IMR-90 (cell line): ENCODE measurements around the gene LHFPL3. TPM values are rescaled to one million over a fixed set of nuclear protein-coding genes. Genes with fewer than 3 reads are reported as not detected.

ENCODE experiments used
- ATAC-seq: fragments of 200-7000 bp; cut with Tn5 transposase; 2 replicates; pipeline ENCODE4 v1.9.1; 2020; ENCODE audit warnings: low read depth, mild to moderate bottlenecking, moderate library complexity
- BruUV-seq: library from RNA; stranded (reverse); fragments of 400-500 nt; replicated peaks from 2 replicates; lab custom pipeline; 2021; lab: Mats Ljungman, UMichigan
- CTCF ChIA-PET: fragments of 300-600 bp; formaldehyde crosslinking; extraction: SDS; loops from one replicate; lab custom pipeline; 2021; ENCODE audit warnings: antibody characterized with exemption; lab: Yijun Ruan, JAX
- POLR2A ChIA-PET: fragments of 300-600 bp; sonication (Branson Sonifier 250); formaldehyde crosslinking; loops from one replicate; lab custom pipeline; 2022; ENCODE audit warnings: antibody characterized with exemption; ENCODE audit not compliant: unreplicated experiment; lab: Charles Lee
- DNase-seq: peaks from one replicate; pipeline ENCODE4 v3.0.0; 2013
- H2AFZ ChIP-seq: replicated peaks from 2 replicates; pipeline ENCODE3; 2013; ENCODE audit warnings: low read length, mild to moderate bottlenecking; ENCODE audit not compliant: poor library complexity
- H2AK5ac ChIP-seq: 2 replicates; pipeline ENCODE4 v1.6.1; 2013; ENCODE audit warnings: low read depth, low read length, inconsistent platforms
- H2AK9ac ChIP-seq: replicated peaks from 2 replicates; pipeline ENCODE3; 2013; ENCODE audit warnings: mild to moderate bottlenecking, low read depth, low read length, moderate library complexity; ENCODE audit not compliant: poor library complexity
- H2BK120ac ChIP-seq: 2 replicates; pipeline ENCODE4 v1.6.1; 2013; ENCODE audit warnings: low read depth, low read length, inconsistent platforms
- H2BK15ac ChIP-seq: 3 replicates; pipeline ENCODE4 v1.6.1; 2013; ENCODE audit warnings: low read depth, low read length, inconsistent platforms
- H2BK20ac ChIP-seq: 2 replicates; pipeline ENCODE4 v1.6.1; 2013; ENCODE audit warnings: low read depth, mild to moderate bottlenecking, inconsistent platforms, low read length, moderate library complexity
- H2BK5ac ChIP-seq: 2 replicates; pipeline ENCODE4 v1.6.1; 2013; ENCODE audit warnings: mild to moderate bottlenecking, low read depth, low read length, inconsistent platforms; ENCODE audit not compliant: poor library complexity, severe bottlenecking
- H3K14ac ChIP-seq: replicated peaks from 2 replicates; pipeline ENCODE4 v1.6.1; 2013; ENCODE audit warnings: low read depth, low read length, inconsistent platforms
- H3K18ac ChIP-seq: 2 replicates; pipeline ENCODE4 v1.6.1; 2013; ENCODE audit warnings: low read depth, low read length, control low read depth
- H3K23ac ChIP-seq: 2 replicates; pipeline ENCODE4 v1.6.1; 2013; ENCODE audit warnings: low read depth, low read length, inconsistent platforms
- H3K27ac ChIP-seq: 2 replicates; pipeline ENCODE4 v1.5.1; 2013; ENCODE audit warnings: mild to moderate bottlenecking, control low read depth, low read length; ENCODE audit not compliant: insufficient read depth
- H3K27me3 ChIP-seq: 2 replicates; pipeline ENCODE4 v1.6.1; 2013; ENCODE audit warnings: low read length; ENCODE audit not compliant: control insufficient read depth, insufficient read depth
- H3K36me3 ChIP-seq: 2 replicates; pipeline ENCODE4 v1.6.1; 2013; ENCODE audit warnings: low read length, mixed read lengths; ENCODE audit not compliant: control insufficient read depth, insufficient read depth
- H3K4ac ChIP-seq: 2 replicates; pipeline ENCODE4 v1.6.1; 2013; ENCODE audit warnings: low read depth, low read length, inconsistent platforms
- H3K4me1 ChIP-seq: 2 replicates; pipeline ENCODE4 v1.6.1; 2013; ENCODE audit warnings: low read length, mixed read lengths; ENCODE audit not compliant: control insufficient read depth, insufficient read depth
- H3K4me2 ChIP-seq: 2 replicates; pipeline ENCODE4 v1.6.1; 2013; ENCODE audit warnings: low read depth, mild to moderate bottlenecking, control low read depth, low read length, moderate library complexity
- H3K4me3 ChIP-seq: 2 replicates; pipeline ENCODE4 v1.5.1; 2013; ENCODE audit warnings: low read depth, mild to moderate bottlenecking, control low read depth, low read length, moderate library complexity; ENCODE audit not compliant: insufficient read depth
- H3K56ac ChIP-seq: 2 replicates; pipeline ENCODE4 v1.6.1; 2013; ENCODE audit warnings: low read length, inconsistent platforms; ENCODE audit not compliant: insufficient read depth; ENCODE audit errors: extremely low read depth
- H3K79me1 ChIP-seq, 2 experiments: 2 replicates each; pipeline ENCODE4 v1.6.1; 2013; ENCODE audit warnings: low read length in 2 of 2, inconsistent platforms in 1 of 2, low read depth in 1 of 2
- H3K9ac ChIP-seq: 2 replicates; pipeline ENCODE4 v1.6.1; 2013; ENCODE audit warnings: low read depth, low read length, control low read depth
- H3K9me1 ChIP-seq: 2 replicates; pipeline ENCODE4 v1.6.1; 2013; ENCODE audit warnings: low read length, inconsistent platforms; ENCODE audit not compliant: insufficient read depth
- H3K9me3 ChIP-seq: 2 replicates; pipeline ENCODE4 v1.6.1; 2013; ENCODE audit warnings: low read length; ENCODE audit not compliant: control insufficient read depth, insufficient read depth
- H4K20me1 ChIP-seq: 2 replicates; pipeline ENCODE4 v1.6.1; 2013; ENCODE audit warnings: low read length, inconsistent platforms; ENCODE audit not compliant: insufficient read depth
- H4K5ac ChIP-seq: 2 replicates; pipeline ENCODE4 v1.6.1; 2013; ENCODE audit warnings: mild to moderate bottlenecking, low read depth, low read length, control low read depth
- H4K8ac ChIP-seq, 2 experiments: 2 replicates each; pipeline ENCODE4 v1.6.1; 2013; ENCODE audit warnings: low read depth in 2 of 2, low read length in 2 of 2, control low read depth in 1 of 2, inconsistent platforms in 1 of 2
- H4K91ac ChIP-seq: 2 replicates; pipeline ENCODE4 v1.6.1; 2013; ENCODE audit warnings: low read depth, low read length, inconsistent platforms; ENCODE audit not compliant: insufficient read depth
- CEBPB ChIP-seq: IDR thresholded peaks from 2 replicates; pipeline ENCODE4 v1.6.1; 2012; ENCODE audit warnings: low read depth, low read length, improper control_type of control experiment
- POLR2A ChIP-seq: IDR thresholded peaks from 2 replicates; pipeline ENCODE4 v1.6.1; 2012; ENCODE audit warnings: mild to moderate bottlenecking, low read depth, low read length
- WGBS, 2 experiments: methylation state at CpG; one replicate each; pipeline versions ENCODE4 v1.1.5 to v1.1.7; 2013; ENCODE audit warnings: missing lambda C conversion rate in 2 of 2; ENCODE audit not compliant: insufficient read length in 1 of 2; ENCODE audit errors: extremely low coverage in 2 of 2; 5-methylcytosine and 5-hydroxymethylcytosine counted together
- dilution Hi-C: fragments of 300-500 bp; cut with HindIII; formaldehyde crosslinking; loops from one replicate; pipeline ENCODE4 v1.14.3; 2018; ENCODE audit warnings: low sequenced_read_pairs; ENCODE audit not compliant: unreplicated experiment
- in situ Hi-C: fragments of 300-500 bp; cut with MboI; formaldehyde crosslinking; loops from 3 replicates; pipeline ENCODE4 v1.14.3; 2019; ENCODE audit warnings: low sequenced_read_pairs, inconsistent platforms, mixed read lengths
- intact Hi-C: fragments of 100-400 bp; cut with micrococcal nuclease; formaldehyde crosslinking; loops from 2 replicates; pipeline ENCODE4 v1.10.0; 2022
- polyA plus RNA-seq, 3 experiments: library from polyadenylated mRNA; depleted of rRNA; stranded (reverse); fragments of >200 nt; gene quantifications; 2 replicates each; pipeline ENCODE4 v1.2.3, GENCODE V29; 2012; ENCODE audit warnings: low replicate concordance in 1 of 3
- total RNA-seq: library from RNA; depleted of rRNA; stranded (reverse); fragments of >200 nt; gene quantifications from 2 replicates; pipeline ENCODE4 v1.2.3, GENCODE V29; 2012

LHFPL3 gene
- total and polyA plus RNA-seq, 2 of the 4 experiments (the other 2 are of a cell fraction), result not detected

DNA sequence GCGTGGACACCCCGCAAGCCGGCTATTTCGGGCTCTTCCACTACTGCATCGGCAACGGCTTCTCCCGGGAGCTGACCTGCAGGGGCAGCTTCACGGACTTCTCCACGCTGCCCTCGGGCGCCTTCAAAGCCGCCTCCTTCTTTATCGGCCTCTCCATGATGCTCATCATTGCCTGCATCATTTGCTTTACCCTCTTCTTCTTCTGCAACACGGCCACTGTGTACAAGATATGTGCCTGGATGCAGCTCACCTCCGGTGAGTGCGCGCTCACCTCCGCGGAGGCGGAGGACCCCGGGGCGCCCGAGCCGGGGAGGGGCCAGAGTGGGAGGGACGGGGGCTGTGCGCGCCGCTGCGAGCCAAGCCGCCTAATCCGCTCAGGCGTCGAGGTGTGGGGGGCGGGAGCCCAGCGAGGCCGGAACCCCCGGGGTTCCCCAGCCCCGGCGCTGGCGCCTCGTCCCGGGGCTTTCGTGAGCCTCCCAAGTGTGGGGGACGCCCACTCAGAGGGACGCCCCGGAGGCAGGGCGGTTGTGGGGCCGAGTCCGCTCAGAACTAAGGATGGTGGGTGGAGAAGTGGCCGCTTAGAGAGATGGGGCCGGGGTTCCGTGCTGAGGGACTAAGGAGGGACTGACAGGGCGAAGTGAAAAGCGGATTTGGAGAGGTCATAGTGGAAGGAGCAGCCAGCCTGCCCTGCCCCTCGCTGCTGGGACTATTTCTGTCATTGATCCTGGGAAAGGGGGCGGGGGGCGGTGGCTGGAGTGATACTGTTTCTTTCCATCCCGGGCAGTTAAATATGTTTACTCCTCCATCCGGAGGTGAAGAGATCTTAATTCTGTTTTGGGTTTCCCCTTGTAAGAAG lies 795 bp downstream of the LHFPL3 start:
- H4K91ac ChIP-seq, result no peak overlapping the region
- no peak for DNase-seq
- in situ Hi-C loops, result no loop called here
- no peak overlapping the region for H2BK20ac ChIP-seq
- no peak overlapping the region for H2AK5ac ChIP-seq
- H4K20me1 ChIP-seq, result no peaks in the 10 kb centered on the region
- dilution Hi-C loops, result no loop called here
- H2AFZ ChIP-seq, result peak overlapping the region; percentile 19
- peak overlapping the region; percentile 71; the same call in 1 of the 2 replicates for H3K4me2 ChIP-seq
- H2BK5ac ChIP-seq, result no peak overlapping the region
- 2% methylated on average over 20 of the region's 59 CpGs; no CpG with 5 or more reads in 1 of the 2 experiments for WGBS, 2 experiments
- H3K9me1 ChIP-seq, result no peaks in the 10 kb centered on the region
- no peaks in the 10 kb centered on the region for H3K36me3 ChIP-seq
- H3K79me1 ChIP-seq, result no peaks in the 10 kb centered on the region
- no peak overlapping the region for H3K9ac ChIP-seq
- no TSS peak for BruUV-seq
- no peak overlapping the region for H3K14ac ChIP-seq
- peaks cover 2% of the 10 kb centered on the region; the same call in 1 of the 2 replicates for H3K4me1 ChIP-seq
- intact Hi-C loops, result no loop called here
- ChIA-PET POLR2A (no interaction called here), CTCF (interaction anchor here (0.7 kb wide), 1 partner anchor 55 kb away, joined by 3 read pairs; no protein-coding TSS in a partner anchor)
- no peak overlapping the region for H3K4ac ChIP-seq
- no peak overlapping the region for H2AK9ac ChIP-seq
- H3K27me3 ChIP-seq, result peaks cover 31% of the 10 kb centered on the region
- no peak overlapping the region for H3K27ac ChIP-seq
- H2BK15ac ChIP-seq, result no peak overlapping the region
- no peaks in the 10 kb centered on the region for H3K9me3 ChIP-seq
- H3K18ac ChIP-seq, result no peak overlapping the region
- no peak overlapping the region for H3K23ac ChIP-seq
- H4K8ac ChIP-seq, result no peak overlapping the region
- H4K5ac ChIP-seq, result no peak overlapping the region
- ATAC-seq, result peak; percentile 59
- no peak overlapping the region for H2BK120ac ChIP-seq
- H3K4me3 ChIP-seq, result peak overlapping the region; percentile 24; the same call in 1 of the 2 replicates
- no peak overlapping the region for H3K56ac ChIP-seq
- TF ChIP-seq CEBPB (0 out of 2 replicates have a peak, but pooled peaks have one; percentile 38), POLR2A (no peak)
